GM18858 (cell line): Measurements from ENCODE around the gene TMCC2.

Experiments
- ATAC-seq: cut with Tn5 transposase; IDR thresholded peaks from one replicate; pipeline ENCODE4 v1.9.1; 2021; ENCODE audit not compliant: unreplicated experiment

TMCC2 gene

GRCh38 chr1:205259324-205259832, 31.6 kb downstream of the TMCC2 start:
- no peak for ATAC-seq

- no peak for ATAC-seq
These were observed 32.3 kb downstream of the TMCC2 start for GRCh38 chr1:205259998-205260397.

- no peak for ATAC-seq
These were observed 33.4 kb downstream of the TMCC2 start for GRCh38 chr1:205260948-205261732.

GRCh38 chr1:205261946-205262691, 34.4 kb downstream of the TMCC2 start:
- no peak for ATAC-seq

- ATAC-seq, result no peak
These were observed 35.0 kb downstream of the TMCC2 start for GRCh38 chr1:205262731-205263171.

- no peak for ATAC-seq
These were observed 35.9 kb downstream of the TMCC2 start for GRCh38 chr1:205263580-205264190.

GRCh38 chr1:205266611-205267305, 39.0 kb downstream of the TMCC2 start:
- no peak for ATAC-seq

- ATAC-seq, result no peak
These were observed 39.7 kb downstream of the TMCC2 start for GRCh38 chr1:205267306-205267902.

GRCh38 chr1:205268846-205269680, 41.3 kb downstream of the TMCC2 start:
- ATAC-seq, result no peak

- no peak for ATAC-seq
These were observed 42.0 kb downstream of the TMCC2 start for GRCh38 chr1:205269711-205270110.

- ATAC-seq, result no peak
These were observed 42.5 kb downstream of the TMCC2 start for GRCh38 chr1:205270271-205270670.

GRCh38 chr1:205270764-205271163, 43.0 kb downstream of the TMCC2 start:
- no peak for ATAC-seq

- ATAC-seq, result no peak
These were observed 43.5 kb downstream of the TMCC2 start for GRCh38 chr1:205271277-205271676.

- no peak for ATAC-seq
These were observed 44.0 kb downstream of the TMCC2 start for GRCh38 chr1:205271745-205272144.

- no peak for ATAC-seq
These were observed 44.8 kb downstream of the TMCC2 start for GRCh38 chr1:205272536-205272935.

GRCh38 chr1:205273551-205273982, 45.8 kb downstream of the TMCC2 start:
- ATAC-seq, result no peak

GRCh38 chr1:205274041-205274691, 46.4 kb downstream of the TMCC2 start:
- ATAC-seq, result no peak

GRCh38 chr1:205275133-205275532, 47.4 kb downstream of the TMCC2 start:
- no peak for ATAC-seq
